ENCODE measurements around the gene HNRNPA0.
"Not testable (repeated sequence)": the region's sequence is repeated elsewhere in the genome, so short reads cannot be mapped to it uniquely, and the experiment has no call there.

- TF ChIP-seq CTCF (conservative IDR thresholded peaks at IDR 0.05 in 1 of 2, IDR thresholded peaks at IDR 0.05 in 1 of 2; ENCODE audit: extremely low read depth in 1 of 2, insufficient read depth in 1 of 2, low read depth in 1 of 2, low read length in 2 of 2); EZH2 (IDR thresholded peaks at IDR 0.05; ENCODE audit: borderline replicate concordance, low read length): not testable (repeated sequence)
Observed at GRCh38 chr5:137788560-137788959, 34.4 kb upstream of the HNRNPA0 start.

Data from mammary epithelial cell (primary cell).